ENCODE measurements around the gene GRIA4.

GRIA4 gene

GRCh38 chr11:105799728-105800462, 190.0 kb downstream of the GRIA4 start:
- DNase-seq (ENCODE audit: low read depth in 1 of 2, low spot score in 1 of 2), result no peak
- no peak for TF ChIP-seq REST (IDR thresholded peaks at IDR 0.05; ENCODE audit: insufficient replicate concordance, low read depth)
- TF ChIP-seq POLR2AphosphoS5 (IDR thresholded peaks at IDR 0.05; ENCODE audit: low read depth), result no peak
- TF ChIP-seq GABPA (IDR thresholded peaks at IDR 0.05; ENCODE audit: low read depth), result no peak
- TF ChIP-seq SPI1 (IDR thresholded peaks at IDR 0.05; ENCODE audit: borderline replicate concordance, low read depth), result no peak
- no peak for TF ChIP-seq CTCF (IDR thresholded peaks at IDR 0.05; ENCODE audit: insufficient read depth, low read length)
- Histone ChIP-seq H3K27ac (replicated peaks) (no peak overlapping the region), H3K4me3 (replicated peaks; ENCODE audit: insufficient read depth, low read length) (no peak overlapping the region), H3K27me3 (ENCODE audit: insufficient read depth, poor library complexity, severe bottlenecking) (no peaks in the 10 kb centered on the region)

GRCh38 chr11:105802390-105802789, 192.5 kb downstream of the GRIA4 start:
- TF ChIP-seq GABPA (IDR thresholded peaks at IDR 0.05; ENCODE audit: low read depth) (no peak), POLR2AphosphoS5 (IDR thresholded peaks at IDR 0.05; ENCODE audit: low read depth) (no peak), CTCF (IDR thresholded peaks at IDR 0.05; ENCODE audit: insufficient read depth, low read length) (no peak), SPI1 (IDR thresholded peaks at IDR 0.05; ENCODE audit: borderline replicate concordance, low read depth) (no peak), REST (IDR thresholded peaks at IDR 0.05; ENCODE audit: insufficient replicate concordance, low read depth) (no peak)
- H3K27me3 ChIP-seq (ENCODE audit: insufficient read depth, poor library complexity, severe bottlenecking), result no peaks in the 10 kb centered on the region
- no peak for DNase-seq (ENCODE audit: low read depth in 1 of 2, low spot score in 1 of 2)
- H3K27ac ChIP-seq (replicated peaks), result no peak overlapping the region
- no peak overlapping the region for H3K4me3 ChIP-seq (replicated peaks; ENCODE audit: insufficient read depth, low read length)

- no peak overlapping the region for H3K27ac ChIP-seq (replicated peaks)
- no peak for DNase-seq (ENCODE audit: low read depth in 1 of 2, low spot score in 1 of 2)
- TF ChIP-seq POLR2AphosphoS5 (IDR thresholded peaks at IDR 0.05; ENCODE audit: low read depth) (no peak), REST (IDR thresholded peaks at IDR 0.05; ENCODE audit: insufficient replicate concordance, low read depth) (no peak), GABPA (IDR thresholded peaks at IDR 0.05; ENCODE audit: low read depth) (no peak), SPI1 (IDR thresholded peaks at IDR 0.05; ENCODE audit: borderline replicate concordance, low read depth) (no peak)
- no peak overlapping the region for H3K4me3 ChIP-seq (replicated peaks; ENCODE audit: insufficient read depth, low read length)
- H3K27me3 ChIP-seq (ENCODE audit: insufficient read depth, poor library complexity, severe bottlenecking), result no peaks in the 10 kb centered on the region
Observed at GRCh38 chr11:105811242-105811641, 201.4 kb downstream of the GRIA4 start.

All from HL-60 (cell line).